HepG2 (cell line): ENCODE measurements around the gene RPL23. TPM values are rescaled to one million over a fixed set of nuclear protein-coding genes. Genes with fewer than 3 reads are reported as not detected.
A peak's percentile ranks its signal among the peaks of the same experiment; 100 is the strongest.

Experiments used
- ATF4 ChIP-seq, 2 experiments: fragments of 450-650 bp in 1 of 2; sonication (generic) in 1 of 2; formaldehyde crosslinking; IDR thresholded peaks; 2 replicates each; pipeline versions ENCODE4 v1.5.0 to v1.8.0; 2020 to 2022; ENCODE audit warnings: mild to moderate bottlenecking in 1 of 2, missing genetic modification reagents in 1 of 2
- BHLHE40 ChIP-seq: IDR thresholded peaks from 2 replicates; pipeline ENCODE4 v1.6.1; 2011; ENCODE audit warnings: low read length, improper control_type of control experiment
- CREB1 ChIP-seq, 2 experiments: fragments of 450-650 bp in 1 of 2; IDR thresholded peaks; 2 replicates each; pipeline ENCODE4 v1.6.1; 2016 to 2017; ENCODE audit warnings: control low read depth in 1 of 2, mild to moderate bottlenecking in 1 of 2, missing compliant biosample characterization in 1 of 2, missing genetic modification characterization in 1 of 2
- FOXA1 ChIP-seq, 2 experiments: fragments of 450-650 bp in 1 of 2; sonication (generic) in 1 of 2; formaldehyde crosslinking in 1 of 2; IDR thresholded peaks; 2 replicates each; pipeline versions ENCODE4 v1.4.0 to v1.6.1; 2016 to 2020; ENCODE audit warnings: missing genetic modification reagents in 1 of 2
- IRF1 ChIP-seq: sonication (generic); formaldehyde crosslinking; IDR thresholded peaks from 2 replicates; pipeline ENCODE4 v1.4.0; 2020; ENCODE audit warnings: low read depth, mild to moderate bottlenecking, missing genetic modification reagents
- IRX3 ChIP-seq: sonication (generic); formaldehyde crosslinking; IDR thresholded peaks from 2 replicates; pipeline ENCODE4 v1.8.1; 2023; ENCODE audit warnings: mild to moderate bottlenecking, low read depth, missing genetic modification reagents, borderline replicate concordance
- MATR3 ChIP-seq: sonication (generic); formaldehyde crosslinking; IDR thresholded peaks from 2 replicates; pipeline ENCODE4 v1.4.0; 2020; ENCODE audit warnings: missing genetic modification reagents
- MED1 ChIP-seq: sonication (generic); formaldehyde crosslinking; IDR thresholded peaks from 2 replicates; pipeline ENCODE4 v1.4.0; 2020; ENCODE audit warnings: missing genetic modification reagents
- MXD4 ChIP-seq: IDR thresholded peaks from 2 replicates; pipeline ENCODE4 v1.6.1; 2016; ENCODE audit warnings: mild to moderate bottlenecking, missing biosample characterization, missing genetic modification reagents
- PITX1 ChIP-seq: sonication (generic); formaldehyde crosslinking; IDR thresholded peaks from 2 replicates; pipeline ENCODE4 v1.5.1; 2020; ENCODE audit warnings: mild to moderate bottlenecking, missing genetic modification reagents
- PRPF4 ChIP-seq: fragments of 200-400 bp; formaldehyde crosslinking; IDR thresholded peaks from 2 replicates; pipeline ENCODE4 v1.6.1; 2016; ENCODE audit warnings: low read length, low read depth; ENCODE audit not compliant: poor library complexity, severe bottlenecking
- SNAPC2 ChIP-seq: sonication (generic); formaldehyde crosslinking; IDR thresholded peaks from 2 replicates; pipeline ENCODE4 v1.8.1; 2022; ENCODE audit warnings: mild to moderate bottlenecking, missing genetic modification reagents
- STAT5B ChIP-seq: sonication (generic); formaldehyde crosslinking; IDR thresholded peaks from 2 replicates; pipeline ENCODE4 v1.4.0; 2020; ENCODE audit warnings: missing genetic modification reagents
- ZBTB38 ChIP-seq: sonication (generic); formaldehyde crosslinking; IDR thresholded peaks from 2 replicates; pipeline ENCODE4 v1.5.1; 2020; ENCODE audit warnings: mild to moderate bottlenecking, missing genetic modification reagents
- ZNF280D ChIP-seq: sonication (generic); formaldehyde crosslinking; IDR thresholded peaks from 2 replicates; pipeline ENCODE4 v1.5.1; 2020; ENCODE audit warnings: mild to moderate bottlenecking, missing genetic modification reagents
- ZNF331 ChIP-seq: sonication (generic); formaldehyde crosslinking; IDR thresholded peaks from 2 replicates; pipeline ENCODE4 v1.4.0; 2020; ENCODE audit warnings: missing genetic modification reagents
- ZSCAN9 ChIP-seq: IDR thresholded peaks from 2 replicates; pipeline ENCODE4 v1.6.1; 2016; ENCODE audit warnings: borderline replicate concordance
- polyA plus RNA-seq, 8 experiments: library from polyadenylated mRNA; depleted of rRNA in 3 of 8; stranded (reverse) in 7 of 8; unstranded in 1 of 8; fragments of >200 nt; fragmentation: Illumina TruSeq in 4 of 8; extraction: Trizol in 4 of 8; gene quantifications; 2 replicates each; pipeline versions ENCODE4 v1.2.1 to v1.2.3, GENCODE V29; 2011 to 2016; ENCODE audit warnings: low read depth in 4 of 8, missing spikeins in 1 of 8, mixed read lengths in 1 of 8; ENCODE audit not compliant: insufficient read depth in 1 of 8
- total RNA-seq, 5 experiments: library from RNA; depleted of rRNA; stranded (reverse); fragments of >200 nt; fragmentation: Illumina TruSeq; extraction: Trizol; gene quantifications; 2 replicates each; pipeline ENCODE4 v1.2.3, GENCODE V29; 2016; ENCODE audit warnings: low read depth in 1 of 5
- TF ChIP-seq, protein P1 (sequence below): sonication (generic); formaldehyde crosslinking; IDR thresholded peaks from 2 replicates; pipeline ENCODE4 v1.4.0; 2020; ENCODE audit warnings: missing genetic modification reagents, borderline replicate concordance

RPL23 gene
- total and polyA plus RNA-seq, 2 of the 13 experiments (the other 11 are each of a cell fraction or from before 2014, with no cell fraction given): 2,790 to 4,860 TPM

- TF ChIP-seq, protein P1, sequence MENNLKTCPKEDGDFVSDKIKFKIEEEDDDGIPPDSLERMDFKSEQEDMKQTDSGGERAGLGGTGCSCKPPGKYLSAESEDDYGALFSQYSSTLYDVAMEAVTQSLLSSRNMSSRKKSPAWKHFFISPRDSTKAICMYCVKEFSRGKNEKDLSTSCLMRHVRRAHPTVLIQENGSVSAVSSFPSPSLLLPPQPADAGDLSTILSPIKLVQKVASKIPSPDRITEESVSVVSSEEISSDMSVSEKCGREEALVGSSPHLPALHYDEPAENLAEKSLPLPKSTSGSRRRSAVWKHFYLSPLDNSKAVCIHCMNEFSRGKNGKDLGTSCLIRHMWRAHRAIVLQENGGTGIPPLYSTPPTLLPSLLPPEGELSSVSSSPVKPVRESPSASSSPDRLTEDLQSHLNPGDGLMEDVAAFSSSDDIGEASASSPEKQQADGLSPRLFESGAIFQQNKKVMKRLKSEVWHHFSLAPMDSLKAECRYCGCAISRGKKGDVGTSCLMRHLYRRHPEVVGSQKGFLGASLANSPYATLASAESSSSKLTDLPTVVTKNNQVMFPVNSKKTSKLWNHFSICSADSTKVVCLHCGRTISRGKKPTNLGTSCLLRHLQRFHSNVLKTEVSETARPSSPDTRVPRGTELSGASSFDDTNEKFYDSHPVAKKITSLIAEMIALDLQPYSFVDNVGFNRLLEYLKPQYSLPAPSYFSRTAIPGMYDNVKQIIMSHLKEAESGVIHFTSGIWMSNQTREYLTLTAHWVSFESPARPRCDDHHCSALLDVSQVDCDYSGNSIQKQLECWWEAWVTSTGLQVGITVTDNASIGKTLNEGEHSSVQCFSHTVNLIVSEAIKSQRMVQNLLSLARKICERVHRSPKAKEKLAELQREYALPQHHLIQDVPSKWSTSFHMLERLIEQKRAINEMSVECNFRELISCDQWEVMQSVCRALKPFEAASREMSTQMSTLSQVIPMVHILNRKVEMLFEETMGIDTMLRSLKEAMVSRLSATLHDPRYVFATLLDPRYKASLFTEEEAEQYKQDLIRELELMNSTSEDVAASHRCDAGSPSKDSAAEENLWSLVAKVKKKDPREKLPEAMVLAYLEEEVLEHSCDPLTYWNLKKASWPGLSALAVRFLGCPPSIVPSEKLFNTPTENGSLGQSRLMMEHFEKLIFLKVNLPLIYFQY (CRISPR knock-in tag): no peak
- TF ChIP-seq ZBTB38 (no peak), PRPF4 (peak; percentile 43), ZNF331 (CRISPR knock-in tag) (peak; percentile 37; the same call in 1 of the 2 replicates), SNAPC2 (CRISPR knock-in tag) (no peak), ZNF280D (no peak), MXD4 (CRISPR knock-in tag) (0 out of 2 replicates have a peak, but pooled peaks have one; percentile 42), ATF4 (CRISPR knock-in tag; IDR thresholded peaks at IDR 0.05) (no peak), PITX1 (CRISPR knock-in tag) (peak; percentile 77; the same call in 1 of the 2 replicates), STAT5B (CRISPR knock-in tag) (no peak), IRF1 (no peak), MATR3 (CRISPR knock-in tag) (no peak), BHLHE40 (no peak), IRX3 (CRISPR knock-in tag) (0 out of 2 replicates have a peak, but pooled peaks have one; percentile 36), CREB1 (IDR thresholded peaks at IDR 0.05) (no peak), CREB1 (CRISPR knock-in tag; IDR thresholded peaks at IDR 0.05) (peak; percentile 54; the same call in 1 of the 2 replicates), ZSCAN9 (CRISPR knock-in tag) (no peak), MED1 (CRISPR knock-in tag) (peak; percentile 64), FOXA1 (IDR thresholded peaks at IDR 0.05) (no peak), FOXA1 (CRISPR knock-in tag; IDR thresholded peaks at IDR 0.05) (peak; percentile 77)
Observed at GRCh38 chr17:38872671-38873385, 19.3 kb upstream of the RPL23 start (continued).
